CD1c-positive myeloid dendritic cell (primary cell): Measurements from ENCODE around the gene SEPTIN10.
"Not testable (repeated sequence)": the region's sequence is repeated elsewhere in the genome, so short reads cannot be mapped to it uniquely, and the experiment has no call there.

Source experiments
- DNase-seq: peaks from one replicate; pipeline ENCODE4 v3.0.0-alpha.2; 2016; ENCODE audit errors: extremely low spot score

SEPTIN10 gene

DNA sequence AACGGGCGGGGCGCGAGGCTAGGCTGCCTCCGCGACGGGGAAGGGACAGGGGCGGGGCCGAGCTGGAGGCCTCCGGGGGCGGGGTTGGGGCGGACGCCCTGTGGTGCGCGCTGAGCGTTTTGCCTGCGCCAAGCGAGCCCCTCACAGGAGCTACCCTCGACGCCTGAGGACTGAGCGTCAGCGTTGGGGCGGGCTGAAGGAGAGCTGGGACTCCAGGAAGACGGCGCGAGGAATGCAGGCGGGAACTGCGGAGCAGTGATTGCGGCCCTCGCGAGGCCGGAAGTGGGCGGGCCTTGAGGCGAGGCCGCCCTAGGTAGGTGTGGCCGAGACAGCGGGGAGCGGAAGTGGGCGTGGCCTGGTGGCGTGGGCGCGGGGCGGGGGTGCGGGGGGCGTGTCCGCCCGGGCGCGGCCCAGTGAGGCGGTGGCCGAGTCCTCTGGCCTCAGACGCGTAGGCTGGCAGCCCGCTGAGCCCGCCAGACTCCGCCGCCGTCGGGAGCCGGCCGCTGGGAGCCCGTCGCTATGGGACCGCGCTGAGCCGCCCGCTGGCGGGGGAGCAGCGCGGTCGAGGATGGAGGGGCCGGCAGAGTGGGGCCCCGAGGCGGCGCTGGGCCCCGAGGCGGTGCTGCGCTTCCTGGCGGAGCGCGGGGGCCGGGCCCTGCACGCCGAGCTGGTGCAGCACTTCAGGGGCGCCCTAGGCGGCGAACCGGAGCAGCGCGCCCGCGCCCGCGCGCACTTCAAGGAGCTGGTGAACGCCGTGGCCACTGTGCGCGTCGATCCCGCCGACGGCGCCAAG lies at the start of gene SEPTIN10, which contains the start of gene SOWAHC:
SEPTIN10 (minus strand) TSS at position 45 of the 793 bp plus-strand sequence. CDS start 139 bp downstream, outside the sequence.
SOWAHC (plus strand) TSS at position 443 of the 793 bp plus-strand sequence; CDS start at position 569, 126 bp downstream.
- peak; percentile 97 for DNase-seq

DNA sequence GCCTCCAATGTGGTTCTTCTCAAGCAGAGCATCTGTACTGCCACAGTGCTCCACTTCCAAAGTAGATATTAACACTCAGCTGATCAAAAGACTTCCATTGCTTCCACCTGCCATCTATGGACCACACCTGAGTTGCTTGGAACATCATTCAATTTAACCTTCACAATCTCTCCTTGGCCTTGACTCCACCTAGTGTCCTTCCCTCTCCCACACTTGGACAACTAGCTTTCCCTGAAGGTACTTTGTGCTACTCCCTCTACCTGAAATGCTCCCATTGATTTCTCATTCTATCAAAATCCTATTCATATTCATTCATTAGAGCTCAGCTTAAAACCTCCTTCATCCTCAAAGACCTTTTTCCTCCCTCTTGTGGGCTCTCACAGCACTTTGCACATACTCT lies 49.1 kb upstream of the SEPTIN10 start:
- DNase-seq = no peak

DNA sequence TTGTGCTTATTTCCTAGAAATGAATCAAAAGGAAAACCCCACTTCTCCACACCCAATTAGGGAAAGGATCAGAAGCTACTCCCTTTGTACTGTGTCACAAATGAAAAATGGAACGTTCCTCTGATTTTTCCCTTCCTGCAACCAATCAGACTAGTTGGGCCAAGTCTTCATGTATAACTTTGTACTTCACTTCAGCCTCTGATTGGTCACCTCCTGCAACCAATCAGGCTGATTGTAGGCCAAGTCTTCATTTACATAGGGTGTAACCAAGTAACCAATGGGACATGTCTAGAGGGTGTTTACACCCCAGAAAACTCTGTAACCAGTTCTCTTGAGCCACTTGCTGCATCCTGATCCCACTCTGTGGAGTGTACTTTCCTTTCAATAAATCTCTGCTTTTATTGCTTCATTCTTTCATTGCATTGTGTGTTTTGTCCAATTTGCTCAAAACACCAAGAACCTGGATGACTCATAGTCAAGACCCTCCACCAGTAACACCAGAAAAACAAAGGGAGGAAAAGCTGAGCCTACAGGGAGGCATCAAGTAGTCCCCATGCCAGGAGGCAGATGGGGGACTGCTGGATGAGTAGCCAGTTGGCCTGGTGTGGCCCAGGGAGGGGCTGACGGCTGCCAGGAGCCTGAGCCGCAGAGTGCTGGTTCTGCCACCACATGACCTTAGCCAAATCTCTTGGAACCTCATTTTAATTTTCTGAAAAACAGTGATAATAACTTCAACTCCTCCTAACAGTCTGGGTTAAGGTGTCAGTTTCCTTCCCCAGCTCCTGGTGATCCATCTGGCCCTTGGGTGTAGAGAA lies 46.5 kb upstream of the SEPTIN10 start:
- DNase-seq = no peak

DNA sequence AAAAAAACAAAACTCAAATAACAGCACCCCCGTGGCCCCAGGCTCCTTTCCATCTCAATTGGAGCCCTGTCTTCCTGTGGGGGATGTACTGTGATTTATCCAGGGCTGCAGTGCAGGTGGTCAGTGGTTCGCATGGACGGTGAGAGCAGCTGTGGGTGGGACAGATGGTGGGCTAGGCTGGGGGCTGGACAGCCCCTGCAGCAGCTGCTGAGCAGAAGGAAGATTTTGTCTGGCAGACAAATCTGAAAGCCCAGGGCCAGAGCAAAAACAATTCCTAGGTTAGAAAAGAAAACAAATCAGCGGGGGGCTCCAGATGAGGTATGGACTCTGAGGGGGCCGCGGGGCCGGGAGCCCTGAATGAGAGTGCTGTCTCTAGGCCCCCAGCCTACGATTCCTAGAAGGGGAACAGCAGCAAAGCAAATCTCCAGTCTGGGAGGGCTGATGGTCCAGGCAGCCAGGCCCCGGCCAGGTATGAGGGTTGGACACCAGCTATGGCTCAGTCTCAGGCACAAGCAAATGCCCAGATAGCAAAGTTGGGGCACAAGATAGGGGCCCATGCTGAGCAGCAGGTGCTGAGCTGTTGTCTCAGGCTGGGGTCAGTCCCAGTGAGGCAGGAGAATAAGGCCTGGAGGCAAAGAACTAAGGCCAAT lies 45.8 kb upstream of the SEPTIN10 start:
- DNase-seq = no peak

DNA sequence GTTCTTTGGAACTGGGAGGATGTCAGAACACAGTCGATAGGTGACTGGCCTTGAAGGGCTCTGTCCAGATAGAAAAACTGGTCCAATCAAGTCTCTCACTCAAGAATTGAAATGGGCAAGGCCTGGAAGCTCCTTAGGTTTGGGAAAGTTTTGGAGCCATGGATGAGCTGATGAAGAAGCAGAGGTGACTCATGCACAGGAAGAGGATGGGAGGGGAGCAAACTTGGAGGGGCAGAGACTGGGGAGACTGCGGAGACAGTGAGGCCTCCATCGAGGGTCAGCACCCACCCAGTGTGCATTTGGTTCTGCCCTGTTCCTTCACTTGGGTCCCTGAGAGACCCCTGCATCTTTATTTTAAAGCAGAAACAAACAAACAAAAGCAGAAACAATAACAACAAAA lies 41.5 kb upstream of the SEPTIN10 start:
- no peak for DNase-seq

DNA sequence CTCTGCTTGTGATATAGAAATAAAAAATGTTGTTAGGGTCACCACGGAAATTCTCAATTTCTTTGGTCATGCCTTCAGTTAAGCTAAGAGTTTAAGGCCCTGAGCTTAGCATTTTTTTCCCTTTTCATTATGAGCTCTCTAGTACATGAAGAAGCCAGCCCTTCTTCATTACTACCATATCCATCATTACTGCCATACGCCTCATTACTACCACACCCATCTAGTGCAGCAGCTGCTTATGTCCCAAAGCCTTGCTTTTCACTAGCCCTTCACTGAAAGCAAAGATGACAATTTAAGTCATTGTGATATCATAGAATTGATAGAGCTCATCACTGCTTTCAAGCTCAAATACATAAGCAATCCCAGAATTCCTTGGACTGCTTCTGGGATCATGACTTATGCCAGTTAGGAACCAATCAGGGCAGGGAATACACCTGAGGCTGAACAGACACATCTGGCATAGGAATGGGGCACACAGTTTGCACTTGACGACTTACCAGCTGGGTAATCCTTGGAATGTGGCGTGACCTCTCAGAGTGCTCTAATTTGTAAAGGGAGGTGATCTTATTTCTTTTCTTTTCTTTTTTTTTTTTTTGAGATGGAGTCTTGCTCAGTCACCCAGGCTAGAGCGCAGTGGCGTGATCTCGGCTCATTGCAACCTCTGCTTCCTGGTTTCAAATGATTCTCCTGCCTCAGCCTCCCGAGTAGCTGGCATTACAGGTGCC lies 40.7 kb upstream of the SEPTIN10 start:
- no peak for DNase-seq

DNA sequence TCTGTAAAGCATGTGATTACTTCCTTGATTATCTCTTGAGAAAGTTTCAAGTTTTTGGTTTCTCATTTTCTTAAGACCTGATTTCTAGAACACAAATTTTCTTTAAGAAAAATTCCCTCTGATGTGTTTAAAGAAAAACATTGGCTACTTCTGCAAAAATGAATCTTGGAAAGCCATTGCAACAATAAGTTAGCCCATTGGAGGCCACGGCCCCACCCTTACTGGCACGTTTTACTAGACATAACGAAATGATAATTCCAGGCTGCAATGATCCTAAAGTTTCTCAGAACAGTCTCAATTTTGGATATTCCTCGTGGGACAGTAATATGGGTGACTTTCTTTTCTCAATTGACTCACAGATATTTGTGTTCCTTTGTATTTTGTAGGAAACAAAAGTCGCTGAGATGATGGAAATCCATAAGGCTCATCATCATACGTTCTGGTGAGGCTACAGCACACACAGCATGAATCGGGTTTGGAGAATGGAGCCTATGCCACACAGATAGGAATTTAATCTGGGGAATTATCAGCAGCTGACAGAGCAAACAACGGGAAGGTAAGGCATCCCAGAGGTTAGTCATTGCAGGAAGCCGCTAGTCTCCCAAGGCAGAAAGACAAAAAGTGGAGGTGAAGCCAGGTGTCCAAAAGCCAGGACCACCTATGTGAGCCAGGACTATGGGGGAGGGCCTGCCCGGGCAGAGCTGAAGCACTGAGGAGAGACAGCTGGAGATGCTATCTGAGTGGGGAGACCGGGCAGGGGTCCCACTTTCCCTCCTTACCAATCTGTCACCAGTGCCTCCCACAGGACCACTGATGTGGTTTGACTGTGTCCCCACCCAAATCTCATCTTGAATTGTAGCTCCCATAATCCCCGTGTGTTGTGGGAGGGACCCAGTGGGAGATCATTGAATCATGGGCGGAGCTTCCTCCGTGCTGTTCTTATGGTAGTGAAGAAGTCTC lies 36.2 kb upstream of the SEPTIN10 start:
- DNase-seq = no peak

DNA sequence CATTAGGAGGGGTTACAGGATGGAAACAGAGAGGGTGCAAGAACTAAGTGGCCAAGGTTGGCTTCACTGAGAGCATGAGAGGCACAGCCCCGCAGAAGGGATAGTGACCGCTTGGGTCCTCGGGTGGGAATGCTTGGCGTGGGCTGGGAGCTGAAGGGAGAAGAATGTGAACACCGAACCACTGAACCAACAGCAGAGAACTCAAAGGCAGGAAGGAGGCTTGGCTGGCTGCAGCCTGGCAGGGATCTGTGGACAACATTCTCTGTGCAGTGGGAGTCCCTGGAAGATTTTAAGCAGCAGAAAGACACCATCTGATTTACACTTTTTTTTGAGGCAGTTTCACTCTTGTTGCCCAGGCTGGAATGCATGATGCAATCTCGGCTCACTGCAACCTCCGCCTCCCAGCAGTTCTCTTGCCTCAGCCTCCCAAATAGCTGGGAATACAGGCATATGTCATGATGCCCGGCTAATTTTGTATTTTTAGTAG lies 34.3 kb upstream of the SEPTIN10 start:
- no peak for DNase-seq

DNA sequence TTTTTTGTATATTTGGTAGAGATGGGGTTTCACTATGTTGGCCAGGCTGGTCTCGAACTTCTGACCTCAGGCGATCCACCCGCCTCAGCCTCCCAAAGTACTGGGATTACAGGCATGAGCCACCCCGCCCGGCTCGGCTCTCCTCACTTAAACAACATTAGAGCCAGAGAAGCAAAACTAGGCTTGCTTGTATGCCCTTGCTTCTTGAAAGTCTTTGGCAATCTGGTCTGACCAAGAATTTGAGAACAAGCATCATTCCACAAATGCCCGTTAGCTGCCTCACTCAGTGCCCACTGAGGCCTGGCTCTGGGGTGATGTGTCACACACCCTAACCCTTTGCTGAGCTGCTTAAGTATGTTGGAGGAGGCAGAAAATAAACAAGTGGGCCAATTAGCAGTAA lies 33.9 kb upstream of the SEPTIN10 start:
- no peak for DNase-seq

DNA sequence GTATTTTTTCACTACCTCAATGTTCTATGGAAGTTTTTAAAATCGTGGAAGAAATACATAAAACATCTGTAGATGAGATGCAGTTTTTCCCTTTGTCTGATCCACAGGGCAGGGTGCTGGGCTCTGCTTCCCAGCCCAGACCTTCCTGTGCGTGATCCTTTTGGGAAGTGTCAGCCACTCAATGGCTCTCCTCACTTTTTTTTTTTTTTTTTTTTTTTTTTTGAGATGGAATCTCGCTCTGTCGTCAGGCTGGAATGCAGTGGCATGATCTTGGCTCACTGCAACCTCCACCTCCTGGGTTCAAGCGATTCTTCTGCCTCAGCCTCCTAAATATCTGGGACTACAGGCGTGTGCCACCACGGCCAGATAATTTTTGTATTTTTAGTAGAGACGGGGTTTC lies 33.2 kb upstream of the SEPTIN10 start:
- no peak for DNase-seq

DNA sequence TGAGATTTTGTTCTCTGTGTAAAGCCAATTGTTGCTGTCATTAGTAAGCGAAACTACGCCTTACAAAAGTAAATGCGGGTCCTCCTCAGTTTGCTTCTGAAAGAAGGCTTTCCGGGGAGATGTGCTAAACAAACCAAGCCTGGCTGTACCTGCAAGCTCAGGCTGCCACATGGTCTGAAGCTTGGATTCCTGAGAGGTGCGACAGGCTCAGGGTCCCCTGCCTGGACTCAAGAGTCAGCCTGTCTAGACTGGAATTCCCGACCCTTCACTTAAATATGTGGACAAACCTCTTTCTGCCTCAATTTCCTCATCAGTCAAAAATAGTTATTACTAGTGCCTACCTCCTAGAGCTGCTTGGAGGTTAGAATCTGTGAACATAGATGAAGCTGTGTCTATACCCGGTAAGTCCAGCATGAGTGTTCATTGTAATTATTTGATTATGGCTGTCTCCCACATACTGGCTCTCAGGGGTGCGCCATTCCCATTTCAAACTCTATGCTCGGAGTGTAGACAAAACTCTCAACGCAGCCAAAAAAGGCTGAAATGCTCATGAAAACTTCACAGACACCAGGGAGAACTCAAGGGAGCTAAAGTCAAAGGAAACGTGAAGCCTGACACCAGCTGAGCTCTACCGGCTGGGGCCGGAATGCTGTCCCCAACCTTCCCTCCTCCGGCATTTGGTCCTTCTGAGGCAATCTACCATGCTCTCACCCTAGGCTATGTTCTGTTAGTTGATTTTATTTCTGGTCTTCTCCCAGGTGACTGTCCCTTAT lies 31.8 kb upstream of the SEPTIN10 start:
- DNase-seq = no peak

DNA sequence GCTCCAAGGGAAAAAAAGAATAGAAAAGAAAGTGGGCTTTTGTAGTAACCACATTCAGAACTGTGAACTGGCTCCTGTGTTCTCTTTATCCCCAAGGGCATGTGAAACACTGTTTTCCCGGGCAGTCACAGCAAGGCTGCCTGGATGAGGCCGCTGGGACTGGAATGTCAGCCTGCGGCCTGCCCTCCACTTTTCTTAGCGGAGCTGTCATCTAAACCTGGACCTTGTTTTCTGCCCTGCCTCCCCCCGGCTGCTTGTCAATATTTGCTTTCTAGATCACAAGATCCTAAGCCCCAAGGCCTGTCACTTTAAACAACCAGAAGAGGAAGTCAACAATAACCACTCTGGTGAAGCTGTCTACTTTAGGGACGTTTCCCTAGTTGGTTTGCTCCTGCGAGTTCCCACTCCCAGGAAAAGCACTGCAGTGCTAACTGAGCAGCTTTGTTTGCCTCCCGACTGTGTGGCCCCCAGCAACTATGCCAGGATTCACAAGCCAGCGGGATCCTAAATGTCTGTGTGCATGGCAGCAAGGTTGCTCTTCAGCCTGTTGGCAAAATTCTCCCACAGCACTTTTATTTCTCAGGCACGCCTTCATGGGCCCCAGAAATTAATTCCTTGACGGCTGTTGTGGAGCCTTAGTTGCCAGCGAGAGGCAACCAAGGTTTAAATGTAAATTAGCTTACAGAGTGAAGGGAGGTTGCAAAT lies 31.0 kb upstream of the SEPTIN10 start:
- peak; percentile 36 for DNase-seq

DNA sequence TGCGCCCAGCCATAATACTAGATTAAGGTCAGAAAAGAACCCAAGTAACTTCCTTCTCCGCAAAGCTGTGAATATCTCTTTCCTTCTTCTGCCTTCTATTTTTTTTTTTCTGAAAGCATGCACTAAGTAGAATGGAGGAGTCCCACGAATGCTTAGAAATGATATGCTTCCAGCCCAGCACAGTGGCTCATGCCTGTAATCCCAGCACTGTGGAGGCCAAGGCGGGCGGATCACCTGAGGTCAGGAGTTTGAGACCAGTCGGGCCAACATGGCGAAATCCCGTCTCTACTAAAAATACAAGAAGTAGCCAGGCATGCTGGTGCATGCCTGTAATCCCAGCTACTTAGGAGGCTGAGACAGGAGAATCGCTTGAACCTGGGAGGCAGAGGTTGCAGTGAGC lies 26.2 kb upstream of the SEPTIN10 start:
- not testable (repeated sequence) for DNase-seq

DNA sequence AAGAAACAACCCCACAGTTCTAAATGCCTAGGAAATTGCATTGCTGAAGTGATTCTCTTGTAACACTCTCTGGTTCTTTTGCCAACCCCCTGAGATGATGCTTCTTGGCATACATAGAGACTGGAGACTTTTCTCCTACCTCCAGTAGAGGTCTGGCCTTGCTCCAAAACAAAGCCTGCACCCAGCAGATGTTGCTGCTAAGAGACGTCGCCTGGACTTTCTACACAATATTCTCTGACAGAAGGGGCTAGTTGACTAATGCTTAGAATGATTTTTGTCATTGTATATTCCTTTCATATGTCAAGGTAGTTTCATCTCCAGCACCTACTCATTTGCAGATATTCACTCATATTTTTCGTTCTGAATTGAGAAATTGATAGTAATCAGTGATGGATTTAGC lies 25.0 kb upstream of the SEPTIN10 start:
- no peak for DNase-seq

DNA sequence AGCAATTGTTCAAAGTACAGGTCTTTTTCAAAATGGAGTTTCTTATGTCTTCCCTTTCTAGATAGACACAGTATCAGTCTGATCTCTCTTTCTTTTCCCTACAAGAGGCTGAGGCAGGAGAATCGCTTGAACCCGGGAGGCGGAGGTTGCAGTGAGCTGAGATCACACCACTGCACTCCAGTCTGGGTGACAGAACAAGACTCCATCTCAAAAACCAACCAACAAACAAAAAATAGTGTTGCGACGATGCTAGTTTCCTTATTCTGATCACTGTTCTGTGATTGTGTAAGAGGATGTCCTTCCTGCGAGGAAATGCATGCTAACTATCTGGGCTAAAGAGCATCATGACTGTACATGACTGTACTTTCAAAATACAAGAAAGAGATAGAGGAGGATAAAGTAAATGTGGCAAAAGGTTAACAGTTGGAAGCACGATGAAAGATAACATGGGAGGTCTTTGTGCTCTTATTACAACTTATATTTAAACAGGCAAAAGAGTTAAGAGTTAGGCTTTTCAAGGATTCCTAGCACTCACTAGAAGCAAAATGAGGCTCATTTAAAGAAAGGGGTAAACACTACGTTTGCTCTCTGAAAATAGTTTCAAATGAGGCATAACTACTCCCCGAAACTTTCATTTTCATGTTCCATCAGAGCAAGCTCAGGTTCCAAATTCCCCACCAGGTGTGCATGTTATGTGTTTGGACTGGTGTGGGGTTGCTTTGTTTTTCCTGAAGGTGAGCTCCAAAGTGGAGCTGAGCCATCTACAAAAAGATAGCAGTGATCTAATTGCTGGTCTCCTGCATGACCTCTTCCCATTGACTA lies 24.2 kb upstream of the SEPTIN10 start:
- peak; percentile 63 for DNase-seq

DNA sequence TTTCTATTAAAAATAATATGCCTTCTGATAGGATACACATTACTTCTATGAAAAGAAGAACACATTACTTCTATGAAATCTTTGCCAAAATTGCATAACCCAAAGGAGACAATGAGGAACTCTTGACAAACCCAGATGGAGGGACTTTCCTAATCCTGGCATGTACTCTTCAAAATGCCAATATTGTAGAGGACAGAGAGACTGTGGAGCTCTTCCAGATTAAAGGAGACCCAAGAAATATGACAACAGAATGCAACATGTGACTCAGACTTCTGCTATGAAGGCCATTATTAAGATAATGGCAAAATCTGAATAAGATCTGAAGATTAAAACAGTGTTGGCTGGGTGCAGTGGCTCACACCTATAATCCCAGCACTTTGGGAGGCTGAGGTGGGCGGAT lies 22.6 kb upstream of the SEPTIN10 start:
- DNase-seq = peak; percentile 84

DNA sequence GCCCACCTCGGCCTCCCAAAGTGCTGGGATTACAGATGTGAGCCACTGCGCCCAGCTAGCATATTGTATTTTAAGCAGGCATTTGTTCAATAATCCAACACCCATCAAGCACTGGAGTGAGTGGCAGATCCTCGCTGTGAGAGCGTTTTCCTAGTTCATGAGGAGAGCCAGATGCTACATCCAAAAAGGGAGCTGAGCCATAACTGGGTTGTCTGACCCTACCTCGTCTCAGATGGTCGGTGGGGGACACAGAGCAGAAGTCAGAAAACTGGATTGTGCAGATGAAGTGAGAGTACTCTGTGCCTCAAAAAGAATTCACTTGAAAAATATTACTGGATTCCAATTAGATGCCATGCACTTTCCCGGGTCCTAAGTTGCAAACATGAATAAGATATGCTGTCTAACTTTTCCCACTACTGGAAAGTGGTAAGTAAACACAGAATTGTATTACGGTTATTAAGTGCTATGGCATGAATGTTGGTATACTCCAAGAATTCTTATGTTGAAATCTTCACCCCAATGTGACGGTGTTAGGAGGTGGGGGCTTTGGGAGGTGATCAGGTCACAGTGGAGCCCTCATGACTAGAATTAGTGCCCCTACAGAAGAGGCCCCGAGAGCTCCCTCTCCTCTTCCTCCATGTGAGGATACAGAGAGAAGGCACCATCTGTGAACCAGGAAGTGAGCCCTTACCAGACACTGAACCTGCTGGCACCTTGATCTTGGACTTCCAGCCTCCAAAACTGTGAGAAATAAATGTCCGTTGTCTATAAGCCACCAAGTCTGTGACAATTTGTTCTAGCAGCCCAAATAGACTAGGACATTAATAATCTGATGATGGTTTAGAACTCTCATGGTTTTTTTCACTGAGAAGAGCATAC lies 21.9 kb upstream of the SEPTIN10 start:
- DNase-seq = no peak
